CD14-positive monocyte (primary cell): Measurements from ENCODE around the gene ASZ1. TPM values are rescaled to one million over a fixed set of nuclear protein-coding genes. Genes with fewer than 3 reads are reported as not detected.

Experiments used
- DNase-seq, 3 donors: peaks; one replicate each; pipeline ENCODE4 v3.0.0-alpha.2; 2011 to 2022
- H2AFZ ChIP-seq: 2 replicates; pipeline ENCODE4 v1.6.0; 2012; ENCODE audit warnings: mild to moderate bottlenecking, low read depth, low read length, inconsistent platforms; ENCODE audit not compliant: insufficient read depth, poor library complexity, severe bottlenecking
- H3K27ac ChIP-seq, 2 donors: 1 replicate in 1 of 2; 2 replicates in 1 of 2; pipeline ENCODE4 v1.5.1; 2012 to 2013; ENCODE audit warnings: low read length in 2 of 2, control low read depth in 1 of 2, inconsistent platforms in 1 of 2, low read depth in 1 of 2, mild to moderate bottlenecking in 1 of 2
- H3K27me3 ChIP-seq, 2 donors: one replicate each; pipeline versions ENCODE4 v1.6.0 to v1.6.1; 2011 to 2013; ENCODE audit warnings: low read length in 2 of 2; ENCODE audit not compliant: control insufficient read depth in 2 of 2, insufficient read depth in 2 of 2
- H3K36me3 ChIP-seq, 2 donors: replicated peaks in 1 of 2; 1 replicate in 1 of 2; 2 replicates in 1 of 2; pipeline versions ENCODE4 v1.5.1 to v1.6.1; 2012 to 2013; ENCODE audit warnings: low read length in 2 of 2, control low read depth in 1 of 2, inconsistent platforms in 1 of 2, mild to moderate bottlenecking in 1 of 2; ENCODE audit not compliant: insufficient read depth in 2 of 2, control insufficient read depth in 1 of 2
- H3K4me1 ChIP-seq, 2 donors: 1 replicate in 1 of 2; 2 replicates in 1 of 2; pipeline versions ENCODE4 v1.5.1 to v1.6.1; 2012 to 2013; ENCODE audit warnings: low read length in 2 of 2, control low read depth in 1 of 2, inconsistent platforms in 1 of 2, mild to moderate bottlenecking in 1 of 2, moderate library complexity in 1 of 2; ENCODE audit not compliant: insufficient read depth in 2 of 2, control insufficient read depth in 1 of 2
- H3K4me2 ChIP-seq: replicated peaks from 2 replicates; pipeline ENCODE3; 2012; ENCODE audit warnings: low read length, moderate library complexity, mild to moderate bottlenecking; ENCODE audit not compliant: poor library complexity, severe bottlenecking; ENCODE audit errors: extremely low read depth
- H3K4me3 ChIP-seq, 3 experiments: fragments of 200-600 bp in 1 of 3; sonication (generic) in 1 of 3; replicated peaks in 1 of 3; 1 replicate in 2 of 3; 2 replicates in 1 of 3; pipeline ENCODE4 v1.5.1; 2011 to 2013; ENCODE audit warnings: low read length in 3 of 3, mild to moderate bottlenecking in 3 of 3, control low read depth in 2 of 3, low read depth in 2 of 3, inconsistent platforms in 1 of 3, moderate library complexity in 1 of 3
- H3K79me2 ChIP-seq: 2 replicates; pipeline ENCODE4 v1.6.0; 2012; ENCODE audit warnings: mild to moderate bottlenecking, control low read depth, inconsistent platforms, low read length, moderate library complexity; ENCODE audit not compliant: insufficient read depth
- H3K9ac ChIP-seq: 2 replicates; pipeline ENCODE4 v1.6.0; 2017; ENCODE audit warnings: low read length, mild to moderate bottlenecking; ENCODE audit not compliant: insufficient read depth, poor library complexity, severe bottlenecking
- H3K9me3 ChIP-seq, 2 donors: replicated peaks in 1 of 2; 1 replicate in 1 of 2; 2 replicates in 1 of 2; pipeline versions ENCODE4 v1.5.1 to v1.6.1; 2012 to 2013; ENCODE audit warnings: low read length in 2 of 2, control low read depth in 1 of 2; ENCODE audit not compliant: control insufficient read depth in 1 of 2, insufficient read depth in 1 of 2
- H4K20me1 ChIP-seq: 2 replicates; pipeline ENCODE4 v1.6.0; 2012; ENCODE audit warnings: mild to moderate bottlenecking, low read length, control low read depth, moderate library complexity; ENCODE audit not compliant: insufficient read depth
- H3K27ac Mint-ChIP-seq, 7 donors: one replicate each; pipeline ENCODE4 v1.8.0; 2020; ENCODE audit warnings: mild to moderate bottlenecking in 7 of 7, mixed read lengths in 7 of 7, moderate library complexity in 6 of 7, inconsistent platforms in 2 of 7
- H3K27me3 Mint-ChIP-seq, 3 donors: one replicate each; pipeline ENCODE4 v1.8.0; 2021 to 2022; ENCODE audit warnings: low read depth in 3 of 3, mild to moderate bottlenecking in 3 of 3, mixed read lengths in 3 of 3, moderate library complexity in 3 of 3, inconsistent platforms in 1 of 3
- H3K36me3 Mint-ChIP-seq, 2 donors: one replicate each; pipeline ENCODE4 v1.8.0; 2020; ENCODE audit warnings: mixed read lengths in 2 of 2, inconsistent platforms in 1 of 2, mild to moderate bottlenecking in 1 of 2
- H3K4me1 Mint-ChIP-seq: one replicate; pipeline ENCODE4 v1.8.0; 2020; ENCODE audit warnings: mild to moderate bottlenecking, mixed read lengths
- H3K4me3 Mint-ChIP-seq, 2 donors: one replicate each; pipeline ENCODE4 v1.8.0; 2020; ENCODE audit warnings: mild to moderate bottlenecking in 2 of 2, mixed read lengths in 2 of 2, moderate library complexity in 1 of 2
- H3K9me3 Mint-ChIP-seq, 7 donors: one replicate each; pipeline ENCODE4 v1.8.0; 2020 to 2022; ENCODE audit warnings: mixed read lengths in 7 of 7, mild to moderate bottlenecking in 6 of 7, moderate library complexity in 6 of 7, inconsistent platforms in 2 of 7
- CTCF ChIP-seq: fragments of 200-600 bp; IDR thresholded peaks from one replicate; pipeline ENCODE4 v1.8.0; 2022; ENCODE audit warnings: antibody characterized with exemption, mild to moderate bottlenecking
- WGBS: methylation state at CpG from one replicate; pipeline ENCODE4 v1.1.5; 2013; ENCODE audit warnings: missing lambda C conversion rate; ENCODE audit not compliant: insufficient coverage; 5-methylcytosine and 5-hydroxymethylcytosine counted together
- intact Hi-C, 2 donors: fragments of 100-400 bp; cut with micrococcal nuclease; formaldehyde crosslinking; loops; one replicate each; pipeline versions ENCODE4 v1.15.0 to v1.15.1; 2023
- polyA plus RNA-seq, 3 donors: library from polyadenylated mRNA; depleted of rRNA in 1 of 3; unstranded in 2 of 3; stranded (reverse) in 1 of 3; fragments of 300-500 nt in 2 of 3; fragments of >200 nt in 1 of 3; fragmentation: Illumina TruSeq in 2 of 3; gene quantifications; 1 replicate in 2 of 3; 2 replicates in 1 of 3; pipeline ENCODE4 v1.2.3, GENCODE V29; 2012 to 2021

The ASZ1 gene
- polyA plus RNA-seq, 3 donors, result not detected

- Histone ChIP-seq H3K4me3 (no peak overlapping the region), H2AFZ (no peak overlapping the region), H3K4me2 (no peak overlapping the region), H3K79me2 (no peaks in the 10 kb centered on the region), H3K9ac (no peak overlapping the region), H3K27ac (no peak overlapping the region), H3K4me1 (no peaks in the 10 kb centered on the region), H4K20me1 (no peaks in the 10 kb centered on the region), H3K36me3 (no peaks in the 10 kb centered on the region), H3K27me3 (no peaks in the 10 kb centered on the region), H3K9me3 (no peaks in the 10 kb centered on the region)
- intact Hi-C loops, result no loop called here
- Mint-ChIP-seq H3K36me3 (no peaks in the 10 kb centered on the region), H3K27me3 (peaks cover 0 to 1% (median 0%) of the 10 kb centered on the region in 3 donors), H3K27ac (no peak overlapping the region), H3K4me3 (no peak overlapping the region), H3K4me1 (no peaks in the 10 kb centered on the region), H3K9me3 (peaks cover 0 to 2% (median 0%) of the 10 kb centered on the region in 7 donors)
- DNase-seq, result no peak
- TF ChIP-seq CTCF, result no peak
- WGBS, result no CpG with 5 or more reads among the region's 3 CpGs
Measured at GRCh38 chr7:117411539-117411938, 15.8 kb downstream of the ASZ1 start.

GRCh38 chr7:117408831-117409230, 18.5 kb downstream of the ASZ1 start:
- H3K9ac ChIP-seq, result no peak overlapping the region
- Mint-ChIP-seq H3K36me3 (no peaks in the 10 kb centered on the region), H3K4me3 (no peak overlapping the region), H3K4me1 (no peaks in the 10 kb centered on the region), H3K9me3 (peaks cover 0 to 2% (median 0%) of the 10 kb centered on the region in 7 donors), H3K27ac (peak overlapping the region in 2 of 7 donors; percentile 1 to 45), H3K27me3 (peaks cover 0 to 1% (median 1%) of the 10 kb centered on the region in 3 donors)
- no peaks in the 10 kb centered on the region for H3K4me1 ChIP-seq
- no peaks in the 10 kb centered on the region for H3K9me3 ChIP-seq
- intact Hi-C loops, result no loop called here
- no peak for TF ChIP-seq CTCF
- H3K27ac ChIP-seq, result no peak overlapping the region
- H4K20me1 ChIP-seq, result no peaks in the 10 kb centered on the region
- H3K4me3 ChIP-seq, result no peak overlapping the region
- H3K27me3 ChIP-seq, result no peaks in the 10 kb centered on the region
- WGBS, result no CpG with 5 or more reads among the region's 1 CpG
- H3K36me3 ChIP-seq, result no peaks in the 10 kb centered on the region
- no peaks in the 10 kb centered on the region for H3K79me2 ChIP-seq
- no peak overlapping the region for H2AFZ ChIP-seq
- H3K4me2 ChIP-seq, result no peak overlapping the region
- no peak for DNase-seq
